IPS DF 6.9 (cell line): ENCODE data around the gene GPR107.

Experiments
- DNase-seq: peaks from one replicate; pipeline ENCODE4 v3.0.0-alpha.2; 2013; ENCODE audit warnings: low read depth, low spot score
- H3K27ac ChIP-seq: one replicate; pipeline ENCODE4 v1.5.1; 2013; ENCODE audit warnings: low read length, control low read depth
- H3K27me3 ChIP-seq: 2 replicates; pipeline ENCODE4 v1.6.1; 2013; ENCODE audit warnings: mild to moderate bottlenecking, low read length; ENCODE audit not compliant: control insufficient read depth, insufficient read depth
- H3K36me3 ChIP-seq: 2 replicates; pipeline ENCODE4 v1.6.1; 2013; ENCODE audit warnings: low read length; ENCODE audit not compliant: control insufficient read depth, insufficient read depth
- H3K4me1 ChIP-seq: 2 replicates; pipeline ENCODE4 v1.6.1; 2013; ENCODE audit warnings: low read length; ENCODE audit not compliant: control insufficient read depth, insufficient read depth
- H3K4me3 ChIP-seq: 2 replicates; pipeline ENCODE4 v1.5.1; 2013; ENCODE audit warnings: mild to moderate bottlenecking, low read length
- H3K9me3 ChIP-seq: 2 replicates; pipeline ENCODE4 v1.6.1; 2013; ENCODE audit warnings: low read length, inconsistent platforms; ENCODE audit not compliant: control insufficient read depth, insufficient read depth
- WGBS: extraction: QIAGEN DNeasy Blood & Tissue Kit; methylation state at CpG from one replicate; pipeline ENCODE4 v1.1.7; 2013; ENCODE audit warnings: mixed read lengths, missing lambda C conversion rate; ENCODE audit not compliant: insufficient read length, insufficient coverage; 5-methylcytosine and 5-hydroxymethylcytosine counted together

Gene GPR107

DNA sequence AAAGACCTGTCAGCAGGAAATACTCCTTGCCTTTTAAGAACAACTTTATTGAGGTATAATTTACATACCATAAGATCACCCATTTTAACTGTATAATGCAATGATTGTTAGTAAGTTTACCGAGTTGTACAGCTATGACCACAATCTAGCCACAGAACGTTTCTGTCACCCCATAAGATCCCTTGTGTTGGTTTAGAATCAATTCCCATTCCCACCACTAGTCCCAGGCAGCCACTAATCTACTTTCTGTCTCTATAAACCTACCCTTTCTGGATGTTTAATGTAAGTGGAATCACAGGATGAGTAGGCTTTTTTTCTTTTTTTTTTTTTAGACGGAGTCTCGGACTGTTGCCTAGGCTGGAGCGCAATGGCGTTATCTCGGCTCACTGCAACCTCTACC, 4.4 kb downstream of the GPR107 start:
- WGBS, result no CpG with 5 or more reads among the region's 7 CpGs
- no peak overlapping the region for H3K27ac ChIP-seq
- DNase-seq, result no peak
- H3K4me1 ChIP-seq, result no peaks in the 10 kb centered on the region
- no peak overlapping the region for H3K4me3 ChIP-seq
- H3K36me3 ChIP-seq, result no peaks in the 10 kb centered on the region
- no peaks in the 10 kb centered on the region for H3K9me3 ChIP-seq
- no peaks in the 10 kb centered on the region for H3K27me3 ChIP-seq

DNA sequence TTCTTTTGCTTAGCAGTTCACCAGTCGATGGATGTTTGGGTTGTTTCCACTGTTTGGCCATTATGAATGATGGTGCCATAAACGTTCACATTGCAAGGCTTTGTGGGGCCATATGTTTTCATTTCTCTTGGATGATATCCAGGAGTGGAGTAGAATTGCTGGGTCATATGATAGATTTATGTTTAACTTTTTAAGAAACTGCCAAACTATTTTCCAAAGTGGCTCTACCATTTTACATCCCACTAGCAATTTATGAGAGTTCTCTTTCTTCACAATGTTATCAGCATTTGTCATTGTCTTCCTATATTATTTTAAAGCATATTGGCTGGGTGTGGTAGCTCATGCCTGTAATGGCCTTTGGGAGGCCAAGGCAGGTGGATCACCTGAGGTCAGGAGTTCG, 5.2 kb downstream of the GPR107 start:
- whole genome bisulfite sequencing, result no CpG with 5 or more reads among the region's 3 CpGs
- no peak overlapping the region for H3K27ac ChIP-seq
- H3K27me3 ChIP-seq, result no peaks in the 10 kb centered on the region
- no peaks in the 10 kb centered on the region for H3K36me3 ChIP-seq
- H3K4me3 ChIP-seq, result no peak overlapping the region
- H3K4me1 ChIP-seq, result no peaks in the 10 kb centered on the region
- no peaks in the 10 kb centered on the region for H3K9me3 ChIP-seq
- DNase-seq, result no peak

DNA sequence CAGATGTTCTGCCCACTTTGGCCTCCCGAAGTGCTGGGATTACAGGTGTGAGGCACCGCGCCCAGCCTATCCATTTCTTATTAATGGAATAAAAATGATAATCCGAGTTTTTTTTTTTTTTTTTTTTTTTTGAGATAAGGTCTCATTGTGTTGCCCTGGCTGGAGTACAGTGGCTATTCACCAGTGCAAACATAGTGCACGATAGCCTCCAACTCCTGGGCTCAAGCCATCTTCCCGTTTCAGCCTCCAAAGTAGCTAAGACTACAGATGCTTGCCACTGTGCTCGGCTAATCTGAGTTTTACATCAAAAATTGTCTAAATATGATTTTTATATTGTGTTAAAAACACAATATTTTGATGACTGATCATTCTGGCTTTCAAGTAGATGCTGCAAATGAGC, 6.6 kb downstream of the GPR107 start:
- Histone ChIP-seq H3K36me3 (no peaks in the 10 kb centered on the region), H3K27ac (no peak overlapping the region), H3K4me3 (no peak overlapping the region), H3K27me3 (no peaks in the 10 kb centered on the region), H3K4me1 (no peaks in the 10 kb centered on the region), H3K9me3 (no peaks in the 10 kb centered on the region)
- no peak for DNase-seq
- no CpG with 5 or more reads among the region's 7 CpGs for WGBS

DNA sequence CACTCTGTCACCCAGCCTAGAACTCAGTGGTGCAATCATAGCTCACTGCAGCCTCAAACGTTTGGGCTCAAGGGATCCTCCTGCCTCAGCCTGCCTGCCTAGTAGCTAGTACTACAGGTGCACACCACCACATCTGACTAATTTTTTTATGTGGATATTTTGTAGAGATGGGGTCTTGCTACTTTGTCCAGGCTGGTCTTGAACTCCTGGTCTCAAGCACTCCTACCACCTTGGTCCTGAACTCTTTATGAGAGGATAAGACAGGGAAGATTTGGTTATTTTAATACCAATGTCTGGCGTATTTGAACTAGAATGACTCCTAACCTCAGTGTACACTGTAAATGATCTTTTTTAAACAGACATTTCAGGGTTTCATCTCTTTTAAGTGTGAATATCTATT, 9.0 kb downstream of the GPR107 start:
- Histone ChIP-seq H3K4me3 (no peak overlapping the region), H3K27ac (no peak overlapping the region)
- no CpG with 5 or more reads among the region's 2 CpGs for WGBS

DNA sequence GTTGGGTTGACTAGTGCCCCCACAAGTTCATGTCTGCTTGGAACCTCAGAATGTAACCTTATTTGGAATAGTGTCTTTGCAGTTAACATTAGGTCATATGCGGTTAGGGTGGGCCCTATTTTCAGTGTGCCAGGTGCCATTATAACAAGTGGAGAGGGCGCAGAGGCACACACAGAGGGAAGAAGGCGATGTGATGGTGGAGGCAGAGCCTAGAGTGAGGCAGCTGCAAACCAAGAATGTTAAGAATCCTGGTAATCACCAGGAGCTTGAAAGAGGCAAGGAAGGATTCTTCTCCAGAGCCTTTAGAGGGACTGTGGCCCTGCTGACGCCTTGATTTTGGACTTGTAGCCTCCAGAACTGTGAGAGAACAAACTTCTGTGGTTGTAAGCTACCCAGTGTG, 10.9 kb downstream of the GPR107 start:
- DNase-seq, result no peak
- no peaks in the 10 kb centered on the region for H3K36me3 ChIP-seq
- H3K27ac ChIP-seq, result no peak overlapping the region
- no peaks in the 10 kb centered on the region for H3K9me3 ChIP-seq
- no peaks in the 10 kb centered on the region for H3K4me1 ChIP-seq
- no peaks in the 10 kb centered on the region for H3K27me3 ChIP-seq
- no CpG with 5 or more reads among the region's 4 CpGs for WGBS
- no peak overlapping the region for H3K4me3 ChIP-seq

More for the DNA sequence above, 9.0 kb downstream of the GPR107 start:
- no peaks in the 10 kb centered on the region for H3K9me3 ChIP-seq
- H3K4me1 ChIP-seq, result no peaks in the 10 kb centered on the region
- no peak for DNase-seq
- H3K27me3 ChIP-seq, result no peaks in the 10 kb centered on the region
- H3K36me3 ChIP-seq, result no peaks in the 10 kb centered on the region

DNA sequence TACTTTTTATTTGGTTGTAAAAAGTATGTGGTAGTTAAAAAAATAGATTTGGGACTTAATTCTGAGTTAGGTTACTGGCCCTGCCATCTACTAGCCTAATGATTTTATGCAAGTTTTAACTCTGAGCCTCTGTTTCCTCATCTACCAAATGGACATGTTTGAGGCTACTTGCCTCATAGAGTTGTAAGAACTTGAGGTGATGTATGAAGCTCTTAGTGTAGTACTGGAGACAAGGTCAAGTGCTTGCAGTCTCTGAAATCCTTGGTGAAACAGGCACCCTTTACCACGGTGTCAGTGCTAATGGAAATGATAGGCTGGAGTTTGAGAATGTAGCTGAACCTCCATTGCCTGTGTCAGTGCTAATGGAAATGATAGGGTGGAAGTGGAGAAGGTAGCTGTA, 15.3 kb downstream of the GPR107 start:
- H3K27me3 ChIP-seq, result no peaks in the 10 kb centered on the region
- H3K4me3 ChIP-seq, result no peak overlapping the region
- H3K4me1 ChIP-seq, result no peaks in the 10 kb centered on the region
- DNase-seq, result no peak
- no CpG with 5 or more reads among the region's 1 CpG for WGBS
- no peak overlapping the region for H3K27ac ChIP-seq
- no peaks in the 10 kb centered on the region for H3K36me3 ChIP-seq
- H3K9me3 ChIP-seq, result no peaks in the 10 kb centered on the region

DNA sequence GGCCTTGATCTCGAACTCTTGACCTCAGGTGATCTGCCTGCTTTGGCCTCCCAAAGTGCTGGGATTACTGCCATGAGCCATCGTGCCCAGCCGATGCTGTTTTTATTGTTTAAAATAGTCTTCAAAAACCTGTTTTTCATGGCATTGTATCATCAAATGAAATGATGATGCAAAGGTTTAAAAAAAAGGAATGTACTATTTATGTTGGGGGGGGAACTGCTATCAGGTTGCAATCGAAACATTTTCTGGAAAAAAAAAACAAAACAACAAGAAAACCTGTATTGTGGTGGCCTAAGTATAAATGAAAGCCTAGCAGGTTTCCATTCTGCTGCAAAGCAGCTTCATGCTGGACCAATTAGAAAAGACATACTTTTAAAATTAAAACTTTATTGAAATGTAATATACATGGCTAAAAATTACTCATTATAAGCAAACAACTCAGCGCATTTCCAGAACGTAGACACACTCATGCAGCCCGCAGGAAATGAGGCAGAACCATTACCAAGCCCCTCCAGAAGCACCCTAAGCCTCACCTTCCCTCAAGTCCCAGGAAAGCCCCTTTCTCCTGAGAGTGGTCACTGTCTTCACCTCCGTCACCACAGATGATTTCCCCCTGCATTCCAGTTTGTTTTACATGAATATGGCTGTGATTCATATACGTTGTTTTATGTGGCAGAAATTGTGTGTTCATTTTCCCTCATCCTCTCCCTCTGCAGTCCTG, 19.0 kb downstream of the GPR107 start:
- Histone ChIP-seq H3K36me3 (peaks cover 6% of the 10 kb centered on the region; the same call in 1 of the 2 replicates), H3K27me3 (no peaks in the 10 kb centered on the region), H3K9me3 (no peaks in the 10 kb centered on the region), H3K4me1 (no peaks in the 10 kb centered on the region), H3K4me3 (no peak overlapping the region), H3K27ac (no peak overlapping the region)
- DNase-seq, result no peak
- WGBS, result no CpG with 5 or more reads among the region's 9 CpGs

DNA sequence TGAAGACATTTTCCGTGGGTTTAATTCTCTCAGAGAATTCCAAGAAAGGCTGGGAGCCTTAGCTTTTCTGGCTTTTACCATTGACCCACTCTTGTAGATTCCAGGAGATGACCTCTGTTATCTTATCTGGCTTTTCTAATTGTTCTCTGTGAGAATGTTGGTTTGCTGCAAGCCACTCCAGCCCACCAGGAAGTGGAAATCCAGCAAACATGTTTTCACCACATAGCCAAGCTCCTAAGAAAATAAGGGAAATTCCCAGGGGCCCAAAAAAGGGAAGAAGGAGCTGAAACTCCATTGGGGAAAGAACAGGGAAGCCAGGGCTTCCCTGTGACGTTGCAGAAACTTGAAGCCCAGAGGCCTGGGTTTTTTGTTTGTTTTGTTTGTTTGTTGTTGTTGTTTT, 19.7 kb downstream of the GPR107 start:
- Histone ChIP-seq H3K4me1 (no peaks in the 10 kb centered on the region), H3K27me3 (no peaks in the 10 kb centered on the region), H3K27ac (no peak overlapping the region), H3K9me3 (no peaks in the 10 kb centered on the region), H3K4me3 (no peak overlapping the region), H3K36me3 (peaks cover 6% of the 10 kb centered on the region; the same call in 1 of the 2 replicates)
- no peak for DNase-seq
- WGBS, result no CpG with 5 or more reads among the region's 2 CpGs

DNA sequence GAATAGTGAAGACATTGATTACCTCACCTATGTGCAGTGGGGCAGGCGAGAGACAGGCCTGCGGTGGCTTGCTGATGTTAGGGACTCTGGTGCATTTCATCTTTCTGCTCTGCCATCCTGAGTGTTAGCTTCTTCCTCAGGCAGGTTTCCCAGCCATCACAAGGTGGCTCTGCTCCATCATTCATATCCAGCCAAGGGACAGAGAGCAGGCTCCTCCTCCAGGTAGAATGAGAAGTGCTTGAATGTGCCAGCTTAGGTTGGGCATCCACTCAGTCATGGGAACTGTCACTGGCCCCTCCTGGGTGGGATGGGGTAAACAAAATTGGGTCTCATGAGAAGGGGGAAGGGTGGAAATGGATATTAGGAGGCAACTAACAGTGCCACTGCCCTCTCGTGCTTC, 24.8 kb downstream of the GPR107 start:
- Histone ChIP-seq H3K27me3 (no peaks in the 10 kb centered on the region), H3K4me1 (no peaks in the 10 kb centered on the region), H3K9me3 (no peaks in the 10 kb centered on the region), H3K36me3 (peaks cover 14% of the 10 kb centered on the region; the same call in 1 of the 2 replicates), H3K27ac (no peak overlapping the region), H3K4me3 (no peak overlapping the region)
- no peak for DNase-seq
- no CpG with 5 or more reads among the region's 3 CpGs for WGBS

DNA sequence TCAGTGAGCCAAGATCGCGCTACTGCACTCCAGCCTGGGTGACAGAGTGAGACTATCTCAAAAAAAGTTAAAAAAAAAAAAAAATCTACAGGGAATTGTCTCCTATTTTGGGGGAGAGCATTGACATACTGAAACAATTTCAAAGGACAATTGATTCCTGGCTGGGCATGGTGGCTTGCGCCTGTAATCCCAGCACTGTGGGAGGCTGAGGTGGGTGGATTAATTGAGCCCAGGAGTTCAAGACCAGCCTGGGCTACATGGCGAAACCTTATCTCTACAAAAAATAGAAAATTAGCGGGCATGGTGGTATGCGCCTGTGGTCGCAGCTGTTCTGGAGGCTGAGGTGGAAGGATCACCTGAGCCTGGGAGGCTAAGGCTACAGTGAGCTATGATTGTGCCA, 30.6 kb downstream of the GPR107 start:
- no CpG with 5 or more reads among the region's 7 CpGs for WGBS
- no peak for DNase-seq
- peaks cover 5% of the 10 kb centered on the region; the same call in 1 of the 2 replicates for H3K36me3 ChIP-seq
- H3K4me1 ChIP-seq, result no peaks in the 10 kb centered on the region
- H3K9me3 ChIP-seq, result no peaks in the 10 kb centered on the region
- no peaks in the 10 kb centered on the region for H3K27me3 ChIP-seq
- no peak overlapping the region for H3K27ac ChIP-seq
- H3K4me3 ChIP-seq, result no peak overlapping the region

DNA sequence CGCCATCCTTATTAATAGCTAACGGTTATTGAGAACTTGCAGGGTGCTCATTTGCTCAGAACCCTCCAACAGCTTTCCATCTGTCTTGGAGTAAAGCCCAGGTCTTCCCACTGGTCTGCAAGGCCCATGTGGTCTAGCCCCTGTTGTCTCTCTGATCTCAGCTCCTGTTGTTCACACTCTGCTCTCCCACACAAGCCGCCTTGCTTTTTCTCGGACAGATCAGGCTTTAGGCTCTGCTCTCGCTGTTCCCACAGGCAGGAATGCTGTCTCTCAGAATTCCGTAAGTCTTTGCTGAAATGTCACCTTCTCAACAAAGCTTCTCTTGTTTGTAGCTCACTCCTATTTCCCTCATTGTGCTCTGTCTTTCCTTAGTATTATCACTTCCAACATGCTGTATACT, 34.3 kb downstream of the GPR107 start:
- no peak overlapping the region for H3K27ac ChIP-seq
- H3K4me3 ChIP-seq, result no peak overlapping the region
- H3K27me3 ChIP-seq, result no peaks in the 10 kb centered on the region
- WGBS, result no CpG with 5 or more reads among the region's 6 CpGs
- H3K36me3 ChIP-seq, result peaks cover 3% of the 10 kb centered on the region; the same call in 1 of the 2 replicates
- no peaks in the 10 kb centered on the region for H3K9me3 ChIP-seq
- no peak for DNase-seq
- H3K4me1 ChIP-seq, result no peaks in the 10 kb centered on the region
